Nephron (organoid): ENCODE measurements around the gene ZDHHC4.

ENCODE experiments used
- H3K27ac Mint-ChIP-seq, 3 experiments: 2 replicates each; pipeline ENCODE4 v1.8.0; 2020; ENCODE audit warnings: mixed read lengths in 3 of 3, mild to moderate bottlenecking in 2 of 3, moderate library complexity in 1 of 3
- H3K27me3 Mint-ChIP-seq: 2 replicates; pipeline ENCODE4 v1.8.0; 2021; ENCODE audit warnings: low read depth, mild to moderate bottlenecking, moderate library complexity, mixed read lengths
- H3K36me3 Mint-ChIP-seq: 2 replicates; pipeline ENCODE4 v1.8.0; 2020; ENCODE audit warnings: low read depth, mixed read lengths
- H3K4me1 Mint-ChIP-seq: 2 replicates; pipeline ENCODE4 v1.8.0; 2020; ENCODE audit warnings: mixed read lengths
- H3K4me3 Mint-ChIP-seq, 3 experiments: 2 replicates each; pipeline ENCODE4 v1.8.0; 2020; ENCODE audit warnings: mild to moderate bottlenecking in 3 of 3, mixed read lengths in 3 of 3, moderate library complexity in 2 of 3
- H3K9me3 Mint-ChIP-seq: 2 replicates; pipeline ENCODE4 v1.8.0; 2020; ENCODE audit warnings: mixed read lengths
- TF ChIP-seq, protein P1 (sequence below), 3 experiments: fragments of 200-600 bp; sonication (generic); IDR thresholded peaks; one replicate each; pipeline ENCODE4 v1.5.0; 2021; ENCODE audit warnings: antibody characterized with exemption in 3 of 3; ENCODE audit not compliant: unreplicated experiment in 3 of 3

The ZDHHC4 gene

DNA sequence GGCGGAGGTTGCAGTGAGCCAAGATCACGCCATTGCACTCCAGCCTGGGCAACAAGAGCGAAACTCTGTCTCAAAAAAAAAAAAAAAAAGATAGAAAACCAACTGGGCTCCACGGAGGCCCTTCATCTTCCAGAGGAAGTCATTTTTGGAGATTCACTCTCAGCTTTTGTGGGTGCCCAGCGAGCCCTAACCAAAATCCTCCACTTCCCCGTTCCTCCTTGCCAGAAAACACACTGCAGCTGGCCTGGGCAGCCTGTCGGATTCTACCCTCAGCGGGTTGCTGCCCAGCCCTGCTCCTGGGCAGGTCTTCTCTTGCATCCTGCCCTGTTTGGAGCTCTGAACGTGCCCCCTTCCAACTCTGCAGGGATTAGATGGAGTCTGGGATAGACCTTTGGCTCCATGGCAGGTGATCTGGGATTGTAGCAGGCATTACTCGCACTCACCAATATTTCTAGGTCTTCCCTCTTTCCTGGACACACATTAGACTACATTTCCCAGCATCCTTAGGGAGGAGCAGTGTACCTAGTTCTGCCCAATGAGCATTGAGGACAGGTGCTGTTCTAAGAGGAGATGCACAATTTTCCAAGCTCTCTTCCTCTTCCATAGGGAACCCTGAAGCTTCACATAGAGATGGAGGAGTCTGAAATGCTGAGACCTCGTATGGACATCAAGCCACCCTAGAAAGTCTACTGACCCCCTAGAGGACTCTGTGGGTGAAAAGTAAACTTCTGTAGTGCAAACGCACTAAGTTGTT, 30.6 kb upstream of the ZDHHC4 start:
- H3K36me3 Mint-ChIP-seq: no peaks in the 10 kb centered on the region
- peaks cover 9% of the 10 kb centered on the region for H3K27me3 Mint-ChIP-seq
- H3K27ac Mint-ChIP-seq: no peak overlapping the region
- TF ChIP-seq, protein P1, sequence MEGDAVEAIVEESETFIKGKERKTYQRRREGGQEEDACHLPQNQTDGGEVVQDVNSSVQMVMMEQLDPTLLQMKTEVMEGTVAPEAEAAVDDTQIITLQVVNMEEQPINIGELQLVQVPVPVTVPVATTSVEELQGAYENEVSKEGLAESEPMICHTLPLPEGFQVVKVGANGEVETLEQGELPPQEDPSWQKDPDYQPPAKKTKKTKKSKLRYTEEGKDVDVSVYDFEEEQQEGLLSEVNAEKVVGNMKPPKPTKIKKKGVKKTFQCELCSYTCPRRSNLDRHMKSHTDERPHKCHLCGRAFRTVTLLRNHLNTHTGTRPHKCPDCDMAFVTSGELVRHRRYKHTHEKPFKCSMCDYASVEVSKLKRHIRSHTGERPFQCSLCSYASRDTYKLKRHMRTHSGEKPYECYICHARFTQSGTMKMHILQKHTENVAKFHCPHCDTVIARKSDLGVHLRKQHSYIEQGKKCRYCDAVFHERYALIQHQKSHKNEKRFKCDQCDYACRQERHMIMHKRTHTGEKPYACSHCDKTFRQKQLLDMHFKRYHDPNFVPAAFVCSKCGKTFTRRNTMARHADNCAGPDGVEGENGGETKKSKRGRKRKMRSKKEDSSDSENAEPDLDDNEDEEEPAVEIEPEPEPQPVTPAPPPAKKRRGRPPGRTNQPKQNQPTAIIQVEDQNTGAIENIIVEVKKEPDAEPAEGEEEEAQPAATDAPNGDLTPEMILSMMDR (IDR thresholded peaks at IDR 0.05; ENCODE audit: unreplicated experiment in 3 of 3): no peak
- no peak overlapping the region for H3K4me3 Mint-ChIP-seq
- H3K9me3 Mint-ChIP-seq: no peaks in the 10 kb centered on the region
- H3K4me1 Mint-ChIP-seq: no peaks in the 10 kb centered on the region

DNA sequence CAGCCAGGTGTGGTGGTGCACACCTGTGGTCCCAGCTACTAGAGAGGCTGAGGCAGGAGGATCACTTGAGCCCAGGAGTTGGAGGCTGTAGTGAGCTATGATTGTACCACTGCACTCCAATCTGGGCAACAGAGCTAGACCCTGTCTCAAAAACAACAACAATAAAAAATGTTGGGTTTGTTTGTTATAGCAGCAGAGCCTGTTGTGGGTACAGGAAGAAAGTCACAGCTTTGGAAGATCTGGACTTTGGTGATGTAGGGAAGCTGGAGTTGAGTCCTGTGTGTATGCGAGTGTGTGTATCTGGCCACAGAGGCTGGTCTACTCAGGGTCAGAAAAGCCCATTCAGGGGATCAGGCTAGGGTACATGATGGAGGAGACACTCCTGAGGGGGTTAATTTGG, 29.9 kb upstream of the ZDHHC4 start:
- no peaks in the 10 kb centered on the region for H3K4me1 Mint-ChIP-seq
- peaks cover 8% of the 10 kb centered on the region for H3K27me3 Mint-ChIP-seq
- no peaks in the 10 kb centered on the region for H3K36me3 Mint-ChIP-seq
- no peak overlapping the region for H3K27ac Mint-ChIP-seq
- H3K9me3 Mint-ChIP-seq: no peaks in the 10 kb centered on the region
- TF ChIP-seq, protein P1 (IDR thresholded peaks at IDR 0.05; ENCODE audit: unreplicated experiment in 3 of 3): no peak
- H3K4me3 Mint-ChIP-seq: no peak overlapping the region

DNA sequence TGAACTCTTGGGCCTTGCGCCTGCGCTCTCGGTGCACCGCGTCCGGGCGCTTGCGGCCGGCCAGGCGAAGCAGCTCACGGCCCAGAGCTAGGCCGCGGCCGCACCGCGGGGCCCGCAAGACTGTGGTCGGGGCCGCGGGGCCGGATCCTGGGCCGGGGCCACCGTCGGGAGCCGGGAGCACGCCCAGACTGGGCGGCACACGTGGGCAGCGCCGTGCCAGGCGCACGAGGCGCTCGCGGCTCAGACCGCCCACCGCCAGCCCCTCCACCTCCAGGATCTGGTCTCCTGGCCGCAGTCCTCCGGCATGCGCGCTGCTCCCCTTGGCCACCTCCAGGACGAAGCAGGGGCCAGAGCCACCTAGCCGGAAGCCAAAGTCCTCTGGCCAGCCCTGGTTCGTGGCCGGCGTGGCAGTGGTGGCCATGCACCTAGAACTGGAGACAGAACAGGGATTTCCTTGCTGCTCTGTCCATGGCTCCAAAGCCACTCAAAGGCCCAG, 26.2 kb upstream of the ZDHHC4 start, which contains the start of gene GRID2IP:
Gene GRID2IP, minus strand, starts transcription at position 446 of the 496 bp plus-strand sequence. Its CDS starts 25 bp downstream, at position 421.
- TF ChIP-seq, protein P1 (IDR thresholded peaks at IDR 0.05; ENCODE audit: unreplicated experiment in 3 of 3): no peak
- Mint-ChIP-seq H3K27ac (no peak within 1 kb of the TSS), H3K4me3 (no peak within 1 kb of the TSS), H3K9me3 (no peaks in the 10 kb centered on the region), H3K27me3 (peaks cover 4% of the 10 kb centered on the region), H3K4me1 (no peaks in the 10 kb centered on the region), H3K36me3 (no peaks in the 10 kb centered on the region)

DNA sequence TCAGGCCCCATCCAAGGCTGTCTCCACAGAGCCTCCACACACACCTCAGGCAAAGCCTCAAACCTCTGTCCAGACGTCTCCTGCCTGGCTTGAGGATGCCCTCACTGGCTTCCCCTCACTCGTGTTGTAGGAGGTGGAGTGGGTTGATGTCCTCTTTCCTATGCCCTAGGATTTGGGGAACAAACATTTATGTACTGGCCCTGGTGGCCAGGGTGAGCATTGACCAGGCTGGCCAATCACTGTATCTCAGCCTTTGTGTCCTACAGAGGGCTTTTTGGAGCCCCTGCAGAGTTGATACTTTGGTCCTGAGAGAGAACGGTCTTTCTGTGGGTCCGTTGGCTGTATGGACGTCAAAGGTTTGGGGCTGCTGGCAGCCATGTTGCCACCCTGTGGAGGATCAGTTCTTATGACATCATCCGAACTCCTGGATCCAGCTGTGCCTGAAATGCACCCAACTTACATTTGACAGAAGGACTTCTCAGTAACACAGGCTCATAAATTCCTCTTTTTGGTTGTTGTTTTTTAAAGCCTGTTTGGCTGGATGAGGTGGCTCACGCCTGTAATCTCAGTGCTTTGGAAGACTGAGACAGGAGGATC, 23.7 kb upstream of the ZDHHC4 start:
- Mint-ChIP-seq H3K4me1 (no peaks in the 10 kb centered on the region), H3K27ac (no peak overlapping the region)

DNA sequence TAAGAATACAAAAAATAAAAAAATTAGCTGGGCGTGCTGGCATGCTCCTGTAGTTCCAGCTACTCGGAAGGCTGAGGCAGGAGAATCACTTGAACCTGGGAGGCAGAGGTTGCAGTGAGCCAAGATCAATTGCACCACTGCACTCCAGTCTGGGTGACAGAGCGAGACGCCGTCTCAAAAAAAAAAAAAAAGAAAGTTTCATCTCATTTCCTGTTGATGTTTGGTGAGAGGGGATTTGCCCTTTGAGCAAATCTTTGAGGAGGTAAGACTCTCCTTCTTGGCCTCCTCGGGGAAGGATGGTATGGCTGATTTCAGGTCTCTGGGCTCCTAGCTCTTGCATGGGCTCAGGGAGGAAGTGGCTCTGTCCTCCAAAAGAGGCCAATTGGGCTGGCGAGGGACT, 22.4 kb upstream of the ZDHHC4 start:
- Mint-ChIP-seq H3K9me3 (no peaks in the 10 kb centered on the region), H3K36me3 (no peaks in the 10 kb centered on the region), H3K4me1 (no peaks in the 10 kb centered on the region), H3K27me3 (peaks cover 11% of the 10 kb centered on the region), H3K4me3 (no peak overlapping the region), H3K27ac (no peak overlapping the region)
- TF ChIP-seq, protein P1 (IDR thresholded peaks at IDR 0.05; ENCODE audit: unreplicated experiment in 3 of 3): no peak

More for the DNA sequence above, 23.7 kb upstream of the ZDHHC4 start:
- Mint-ChIP-seq H3K9me3 (no peaks in the 10 kb centered on the region), H3K4me3 (no peak overlapping the region), H3K36me3 (no peaks in the 10 kb centered on the region), H3K27me3 (peaks cover 5% of the 10 kb centered on the region)
- TF ChIP-seq, protein P1 (IDR thresholded peaks at IDR 0.05; ENCODE audit: unreplicated experiment in 3 of 3): no peak
